GM21423 (cell line): ENCODE measurements around the gene MEST.
"Not testable (repeated sequence)": the region's sequence is repeated elsewhere in the genome, so short reads cannot be mapped to it uniquely, and the experiment has no call there.

ENCODE experiments used
- ATAC-seq: cut with Tn5 transposase; IDR thresholded peaks from one replicate; pipeline ENCODE4 v1.9.1; 2021; ENCODE audit warnings: mild to moderate bottlenecking, moderate library complexity; ENCODE audit not compliant: unreplicated experiment

MEST gene, protein sequence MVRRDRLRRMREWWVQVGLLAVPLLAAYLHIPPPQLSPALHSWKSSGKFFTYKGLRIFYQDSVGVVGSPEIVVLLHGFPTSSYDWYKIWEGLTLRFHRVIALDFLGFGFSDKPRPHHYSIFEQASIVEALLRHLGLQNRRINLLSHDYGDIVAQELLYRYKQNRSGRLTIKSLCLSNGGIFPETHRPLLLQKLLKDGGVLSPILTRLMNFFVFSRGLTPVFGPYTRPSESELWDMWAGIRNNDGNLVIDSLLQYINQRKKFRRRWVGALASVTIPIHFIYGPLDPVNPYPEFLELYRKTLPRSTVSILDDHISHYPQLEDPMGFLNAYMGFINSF

GRCh38 chr7:130491841-130492522, at the start of gene MEST:
MEST (plus strand) TSS chr7:130492085; CDS start chr7:130492314, 229 bp downstream.
- ATAC-seq = no peak

- no peak for ATAC-seq
Observed at GRCh38 chr7:130442601-130443000, 49.3 kb upstream of the MEST start.

GRCh38 chr7:130444234-130444633, 47.7 kb upstream of the MEST start:
- no peak for ATAC-seq

DNA sequence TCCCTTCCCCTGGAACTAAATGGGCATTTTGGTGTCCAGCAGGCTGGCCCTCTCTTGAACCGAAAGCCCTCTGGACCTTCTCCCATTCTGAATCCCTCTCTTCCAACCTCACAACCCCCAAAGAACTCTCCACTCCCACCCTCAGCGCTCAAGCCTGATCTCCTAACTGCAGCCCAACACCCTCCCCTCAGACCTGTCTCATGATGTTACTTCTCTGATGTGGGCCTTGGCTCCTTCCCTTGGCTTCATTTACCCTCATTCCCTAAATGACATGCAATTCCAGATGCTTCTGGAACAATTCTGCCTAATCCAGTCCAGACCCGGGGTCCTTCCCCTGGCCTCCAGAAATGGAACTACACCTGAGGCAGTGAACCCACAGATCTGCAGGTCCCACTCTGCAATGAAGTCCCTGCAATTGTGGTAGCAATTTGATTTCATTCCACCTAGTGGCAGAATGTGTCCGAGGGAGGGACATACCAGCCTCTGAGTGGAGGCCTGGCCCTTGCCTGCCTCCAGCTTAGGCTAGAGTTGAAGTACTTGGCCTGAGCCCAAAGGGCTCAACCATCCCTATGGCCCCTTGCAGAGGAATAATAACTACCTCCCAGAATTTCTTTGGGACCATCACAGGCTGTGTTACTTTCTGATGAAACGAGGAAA, 47.0 kb upstream of the MEST start:
- no peak for ATAC-seq

- ATAC-seq = no peak
Observed at GRCh38 chr7:130446259-130446658, 45.6 kb upstream of the MEST start.

DNA sequence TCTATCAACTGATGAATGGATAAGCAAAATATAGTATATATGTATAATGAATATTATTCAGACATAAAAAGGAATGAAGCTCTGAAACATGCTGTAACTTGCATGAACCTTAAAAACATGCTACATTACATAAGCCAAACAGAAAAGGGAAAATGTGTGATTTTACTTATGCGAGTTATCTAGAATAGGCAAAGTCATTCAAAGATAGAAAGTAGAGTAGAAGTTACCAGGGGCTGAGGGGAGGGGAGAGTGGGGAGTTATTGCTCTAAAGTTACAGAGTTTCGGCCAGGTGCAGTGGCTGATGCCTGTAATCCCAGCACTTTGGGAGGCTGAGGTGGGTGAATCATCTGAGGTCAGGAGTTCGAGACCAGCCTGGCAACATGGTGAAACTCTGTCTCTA, 40.5 kb upstream of the MEST start:
- ATAC-seq = not testable (repeated sequence)

DNA sequence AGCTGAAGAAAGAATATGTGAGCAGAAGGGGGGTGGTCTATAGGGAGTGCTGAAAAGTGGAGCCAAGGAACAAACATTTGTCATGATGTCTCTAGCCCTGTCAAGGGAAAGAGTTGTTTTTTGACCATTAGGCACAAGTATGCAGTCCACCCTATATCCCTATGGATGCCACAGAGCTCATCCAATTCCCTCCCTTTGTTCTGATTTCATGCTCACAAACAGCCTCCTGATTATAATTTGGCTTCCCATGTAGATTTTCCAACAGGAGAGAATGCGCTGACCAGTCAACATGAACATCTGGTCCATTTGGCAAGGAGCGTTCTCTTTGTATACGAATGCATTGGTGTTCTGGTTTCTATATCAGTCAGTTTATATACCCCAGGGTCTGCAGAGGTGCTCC, 38.9 kb upstream of the MEST start:
- no peak for ATAC-seq

GRCh38 chr7:130454959-130455358, 36.9 kb upstream of the MEST start:
- no peak for ATAC-seq

DNA sequence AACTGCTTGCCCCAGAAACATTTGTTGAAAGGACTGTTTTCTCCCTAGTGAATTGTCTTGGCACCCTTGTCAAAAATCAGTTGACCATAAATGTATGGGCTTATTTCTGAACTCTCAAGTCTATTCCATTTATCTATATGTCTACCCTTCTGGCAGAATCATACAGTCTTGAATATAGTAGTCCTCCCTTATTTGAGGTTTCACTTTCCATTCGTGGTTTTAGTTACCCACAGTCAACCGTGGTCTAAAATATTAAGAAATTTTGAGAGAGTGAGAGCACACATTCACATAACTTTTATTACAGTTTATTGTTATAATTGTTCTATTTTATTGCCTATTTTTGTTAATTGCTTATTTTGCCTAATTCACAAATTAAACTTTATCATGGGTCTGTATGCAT, 33.6 kb upstream of the MEST start:
- ATAC-seq = no peak

GRCh38 chr7:130461272-130461671, 30.6 kb upstream of the MEST start:
- ATAC-seq = no peak

GRCh38 chr7:130463553-130464434, 28.1 kb upstream of the MEST start:
- no peak for ATAC-seq

DNA sequence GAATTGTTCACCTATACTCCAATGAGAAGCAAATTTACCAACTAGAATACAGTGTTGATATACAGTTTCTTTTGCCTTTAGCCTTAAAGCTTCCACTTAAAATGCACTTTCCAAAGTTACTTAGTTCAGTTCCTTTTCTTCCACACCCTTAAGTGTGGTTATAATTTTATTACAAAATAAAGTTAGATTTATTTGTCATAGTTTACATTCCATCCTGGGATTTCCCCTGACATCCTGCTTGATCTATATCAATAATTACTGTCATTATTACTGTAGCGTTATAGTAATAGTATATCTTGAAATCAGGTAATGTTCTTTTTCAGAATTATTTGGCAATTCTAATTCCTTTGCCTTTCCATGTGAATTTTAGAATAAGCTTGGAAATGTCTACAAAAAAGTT, 23.3 kb upstream of the MEST start:
- ATAC-seq = no peak

DNA sequence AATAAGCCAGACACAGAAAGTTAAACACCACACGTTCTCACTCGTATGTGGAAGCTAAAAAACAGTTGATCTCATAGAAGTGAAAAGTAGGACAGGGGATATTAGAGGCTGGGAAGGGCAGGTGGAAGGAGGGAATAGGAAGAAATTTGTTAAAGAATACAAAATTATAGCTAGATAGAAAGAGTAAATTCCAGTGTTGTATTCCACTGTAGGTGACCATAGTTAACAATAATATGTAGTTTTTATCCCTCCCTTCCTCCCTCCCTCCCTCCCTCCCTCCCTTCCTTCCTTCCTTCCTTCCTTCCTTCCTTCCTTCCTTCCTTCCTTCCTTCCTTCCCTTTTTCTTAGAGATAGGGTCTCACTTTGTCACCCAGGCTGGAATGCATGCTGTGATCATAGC, 19.9 kb upstream of the MEST start:
- no peak for ATAC-seq

- ATAC-seq = no peak
Observed at GRCh38 chr7:130473289-130473688, 18.6 kb upstream of the MEST start.

- no peak for ATAC-seq
Observed at GRCh38 chr7:130473876-130474275, 18.0 kb upstream of the MEST start.

GRCh38 chr7:130475776-130476175, 16.1 kb upstream of the MEST start:
- ATAC-seq = no peak

GRCh38 chr7:130476297-130477150, 15.4 kb upstream of the MEST start:
- peak; percentile 80 for ATAC-seq

- no peak for ATAC-seq
Observed at GRCh38 chr7:130478991-130479390, 12.9 kb upstream of the MEST start.

GRCh38 chr7:130479716-130480400, 12.0 kb upstream of the MEST start:
- no peak for ATAC-seq

DNA sequence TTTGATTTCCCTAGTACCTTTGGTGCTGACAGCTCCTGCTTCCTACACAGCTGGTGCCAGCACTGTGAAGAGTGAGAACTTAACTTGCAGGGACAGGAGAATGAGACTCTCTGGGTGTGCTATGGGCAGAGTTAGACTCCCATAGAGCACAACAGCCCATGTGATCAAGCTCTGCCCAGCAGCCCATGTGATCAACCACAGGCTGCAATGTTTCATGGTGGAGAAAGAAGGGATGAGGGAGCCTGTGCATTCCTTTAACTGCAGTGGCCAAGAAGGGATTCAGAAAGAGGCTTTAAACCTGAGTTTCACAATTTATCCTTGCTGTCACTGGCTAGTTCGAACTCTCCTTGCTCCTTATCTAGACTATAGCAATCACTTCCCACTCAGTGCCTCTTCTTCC, 10.0 kb upstream of the MEST start:
- ATAC-seq = no peak
